Right ventricle myocardium superior (tissue), 1 donor: ENCODE data around the gene COL25A1. TPM values are rescaled to one million over a fixed set of nuclear protein-coding genes. Genes with fewer than 3 reads are reported as not detected.

Experiments used
- ATAC-seq: fragments of 200-7000 bp; cut with Tn5 transposase; one replicate; pipeline ENCODE4 v1.9.1; 2020; ENCODE audit warnings: mild to moderate bottlenecking; ENCODE audit not compliant: poor library complexity
- DNase-seq: peaks from one replicate; pipeline ENCODE4 v3.0.0-alpha.2; 2020
- intact Hi-C: fragments of 100-400 bp; cut with DNase I; formaldehyde crosslinking; loops from one replicate; pipeline ENCODE4 v1.11.2; 2022
- total RNA-seq: library from RNA; stranded (reverse); fragmentation: NEBNext Ultra II Directional; extraction: Animal tissue kit (Norgen Biotek cat#: 25700); gene quantifications from one replicate; pipeline ENCODE4 v1.2.1, GENCODE V29; 2021
- donor health status: DM: no; HTN: yes; CAD: no; lungs with severe emphysema.

COL25A1 gene
- total RNA-seq, 1 donor from 2014 or later: 0.24 TPM

DNA sequence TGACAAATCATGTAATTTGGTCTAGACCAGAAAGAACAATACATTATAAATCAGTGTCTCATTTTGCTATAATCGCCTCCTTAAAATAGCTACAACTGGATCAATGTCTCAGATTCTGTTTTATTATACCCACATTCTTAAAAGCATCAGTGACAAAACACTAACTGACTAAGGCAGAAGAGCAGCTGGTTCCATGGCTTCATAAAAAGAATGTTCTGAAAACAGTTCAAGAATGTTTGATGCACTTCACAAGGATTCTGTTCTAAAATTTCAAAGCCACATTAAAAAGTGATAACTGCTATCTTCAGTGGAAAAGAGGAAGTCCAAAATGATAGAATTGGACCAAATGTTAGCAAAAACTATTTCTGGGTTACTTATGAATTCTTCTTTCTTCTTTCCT, 69.8 kb downstream of the COL25A1 start:
- no peak for DNase-seq
- intact Hi-C loops: no loop called here
- ATAC-seq: no peak

DNA sequence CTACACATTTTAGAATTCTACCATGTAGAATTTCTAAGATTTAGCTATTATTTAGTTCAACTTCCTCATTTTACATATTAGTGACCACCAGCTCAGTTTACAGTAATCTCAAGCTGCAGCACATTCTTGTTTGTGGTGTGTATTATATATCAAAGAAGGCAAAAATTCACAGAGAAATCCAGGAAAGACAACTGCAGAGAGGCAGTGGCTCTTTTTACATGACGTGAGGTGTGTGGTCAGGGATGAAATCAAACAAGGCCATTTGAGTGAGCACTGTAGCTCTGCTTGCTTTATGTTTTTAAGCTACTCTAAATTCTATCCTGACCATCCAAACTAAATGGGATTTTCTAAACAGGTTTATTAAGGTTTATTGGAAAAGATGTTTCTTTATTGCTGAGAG, 71.1 kb downstream of the COL25A1 start:
- DNase-seq: no peak
- no peak for ATAC-seq
- intact Hi-C loops: no loop called here

DNA sequence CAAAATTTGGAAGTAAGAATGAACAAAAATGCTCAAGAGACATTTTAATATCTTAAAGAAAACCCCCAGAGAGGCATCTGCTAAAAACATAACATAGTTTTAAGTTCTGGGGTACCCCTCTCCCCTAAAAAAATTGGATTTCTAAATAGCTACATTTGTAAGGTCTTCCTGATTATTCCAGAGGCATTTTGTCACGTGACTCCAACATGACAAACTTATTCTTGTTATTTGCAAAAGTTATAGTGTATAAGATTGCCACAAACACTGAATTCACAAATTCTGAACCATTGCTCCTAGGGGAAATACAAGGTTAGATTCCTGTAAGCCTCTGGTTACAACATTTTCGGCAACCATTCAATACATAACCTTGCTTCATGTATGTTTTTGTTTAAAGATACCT, 73.4 kb downstream of the COL25A1 start:
- DNase-seq (no peak), ATAC-seq (no peak)
- intact Hi-C loops: no loop called here

DNA sequence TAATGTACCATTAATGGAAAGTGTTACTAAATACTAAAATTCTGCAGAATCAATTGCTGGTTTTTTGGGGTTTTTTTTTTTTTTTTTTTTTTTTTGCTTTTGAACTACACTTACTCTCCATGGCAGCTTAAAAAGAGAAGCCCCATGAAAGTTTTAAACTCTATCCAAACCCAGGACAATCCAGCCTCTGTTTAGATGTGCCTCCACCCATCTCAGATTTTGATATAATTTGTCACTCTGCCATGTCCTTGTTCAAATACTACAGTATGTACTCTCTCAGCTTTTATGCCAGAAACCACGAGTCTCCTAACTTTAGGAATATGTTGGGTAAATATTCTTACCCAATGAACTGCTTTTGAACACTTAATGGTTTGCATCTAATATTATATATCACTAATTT, 84.2 kb downstream of the COL25A1 start:
- DNase-seq: no peak
- ATAC-seq: no peak
- intact Hi-C loops: no loop called here

DNA sequence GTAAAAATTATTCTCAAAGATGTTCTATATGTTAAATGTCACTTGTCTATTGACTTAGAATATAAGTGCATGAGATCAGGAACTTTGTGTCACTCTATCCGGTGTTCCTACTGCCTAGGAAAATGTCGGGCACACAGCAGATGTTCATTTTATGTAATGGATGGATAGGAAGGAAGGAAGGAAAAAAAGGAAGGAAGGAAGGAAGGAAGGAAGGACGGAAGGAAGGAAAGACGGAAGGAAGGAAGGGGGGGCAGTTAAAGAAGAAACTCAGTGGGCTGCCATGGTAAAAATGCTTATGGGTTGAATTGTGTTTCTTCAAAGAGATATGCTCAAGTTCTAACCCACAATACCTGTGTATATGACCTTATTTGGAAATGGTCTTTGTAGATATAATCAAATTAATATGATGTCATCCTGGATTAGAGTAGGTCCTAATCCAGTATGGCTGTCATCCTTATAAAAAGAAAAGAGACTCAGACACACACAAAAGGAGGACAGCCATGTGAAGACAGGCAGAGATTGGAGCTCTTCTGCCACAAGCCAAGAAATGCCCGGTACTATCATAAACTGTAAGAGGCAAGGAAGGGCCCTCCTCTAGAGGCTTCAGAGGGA, 86.3 kb downstream of the COL25A1 start:
- DNase-seq: no peak
- intact Hi-C loops: no loop called here
- ATAC-seq: no peak

GRCh38 chr4:109215506-109215905, 87.0 kb downstream of the COL25A1 start:
- intact Hi-C loops: no loop called here
- DNase-seq (no peak), ATAC-seq (no peak)

GRCh38 chr4:109214622-109215301, 87.7 kb downstream of the COL25A1 start:
- ATAC-seq: no peak
- no peak for DNase-seq
- intact Hi-C loops: no loop called here

DNA sequence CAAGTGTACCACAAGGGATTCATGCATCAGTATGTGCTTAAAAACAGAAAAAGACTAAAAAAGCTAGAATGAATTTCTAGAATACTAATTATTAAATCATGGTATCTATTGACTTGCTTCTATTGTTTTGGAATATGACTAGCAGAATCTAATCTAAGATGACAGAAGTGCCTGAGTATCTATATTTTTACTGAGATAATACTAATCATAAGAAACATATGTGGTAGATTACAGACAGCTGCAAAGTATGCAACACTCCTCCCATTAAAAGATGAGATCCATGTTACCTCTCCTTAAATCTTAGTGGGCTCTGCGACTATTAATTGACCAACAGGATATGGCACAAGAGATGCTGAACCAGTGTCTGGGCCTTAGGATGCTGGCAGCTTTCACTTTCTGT, 89.4 kb downstream of the COL25A1 start:
- intact Hi-C loops: no loop called here
- DNase-seq (no peak), ATAC-seq (no peak)

- intact Hi-C loops: no loop called here
- ATAC-seq (no peak), DNase-seq (no peak)
These were observed 90.8 kb downstream of the COL25A1 start for GRCh38 chr4:109211671-109212070.

DNA sequence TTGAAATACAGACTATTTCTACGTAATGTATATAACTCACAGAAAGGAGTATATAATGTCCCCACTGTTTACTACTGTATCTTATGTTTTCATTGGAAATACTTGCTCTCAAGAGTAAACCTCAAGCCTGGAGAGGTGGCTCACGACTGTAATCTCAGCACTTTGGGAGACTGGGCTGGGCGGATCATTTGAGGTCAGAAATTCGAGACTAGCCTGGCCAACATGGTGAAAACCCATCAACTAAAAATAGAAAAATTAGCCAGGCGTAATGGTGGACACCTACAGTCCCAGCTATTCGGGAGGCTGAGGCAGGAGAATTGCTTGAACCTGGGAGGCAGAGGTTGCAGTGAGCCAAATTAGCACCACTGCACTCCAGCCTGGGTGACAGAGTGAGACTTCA, 92.8 kb downstream of the COL25A1 start:
- no peak for ATAC-seq
- no peak for DNase-seq
- intact Hi-C loops: no loop called here

GRCh38 chr4:109207898-109208297, 94.6 kb downstream of the COL25A1 start:
- intact Hi-C loops: no loop called here
- DNase-seq (no peak), ATAC-seq (no peak)

- intact Hi-C loops: no loop called here
- DNase-seq (no peak), ATAC-seq (no peak)
These were observed 95.4 kb downstream of the COL25A1 start for GRCh38 chr4:109207061-109207460.

GRCh38 chr4:109206620-109207019, 95.8 kb downstream of the COL25A1 start:
- DNase-seq (no peak), ATAC-seq (no peak)
- intact Hi-C loops: no loop called here

DNA sequence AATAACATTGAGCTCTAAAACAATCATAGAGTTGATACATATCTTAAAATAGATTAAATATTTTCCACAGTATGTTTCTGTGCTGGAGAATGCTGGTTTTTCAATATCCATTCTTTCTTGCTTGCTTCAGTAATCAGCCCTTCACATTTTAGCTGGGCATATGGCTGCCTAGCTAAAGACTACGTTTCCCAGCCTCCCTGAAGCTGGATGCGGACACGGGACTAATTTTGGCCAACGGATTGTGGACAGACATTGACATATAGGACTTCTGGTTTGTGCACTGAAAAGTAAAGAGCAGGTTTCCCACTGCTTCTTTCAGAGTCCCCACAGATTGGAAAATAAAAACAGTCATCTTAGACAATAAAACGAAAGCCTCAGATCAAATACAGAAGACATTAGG, 97.3 kb downstream of the COL25A1 start:
- ATAC-seq: no peak
- DNase-seq: no peak
- intact Hi-C loops: no loop called here

DNA sequence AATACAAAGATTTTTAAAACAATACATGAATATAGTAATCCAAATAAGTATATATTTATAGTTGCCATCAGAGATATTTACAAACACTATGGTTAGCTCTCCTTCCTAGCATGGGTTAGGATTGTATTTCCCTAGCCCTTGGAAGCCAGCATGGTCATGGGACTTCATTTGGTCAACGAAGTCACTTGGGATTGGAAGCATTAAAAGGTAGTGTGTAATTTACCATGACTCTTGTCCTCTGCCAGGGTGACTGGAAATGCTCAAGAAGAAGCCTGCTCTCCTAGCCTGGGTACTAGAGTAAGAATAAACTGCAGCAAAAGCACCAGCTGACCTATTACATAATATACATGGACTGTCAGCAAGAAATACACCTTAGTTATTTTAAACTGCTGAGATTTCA, 102.9 kb downstream of the COL25A1 start:
- ATAC-seq: no peak
- intact Hi-C loops: no loop called here
- no peak for DNase-seq

GRCh38 chr4:109195646-109196045, 106.8 kb downstream of the COL25A1 start:
- ATAC-seq: no peak
- no peak for DNase-seq
- intact Hi-C loops: no loop called here

GRCh38 chr4:109191216-109191615, 111.2 kb downstream of the COL25A1 start:
- intact Hi-C loops: no loop called here
- no peak for ATAC-seq
- DNase-seq: no peak

- ATAC-seq: no peak
- intact Hi-C loops: no loop called here
These were observed 116.0 kb downstream of the COL25A1 start for GRCh38 chr4:109186458-109186945.

DNA sequence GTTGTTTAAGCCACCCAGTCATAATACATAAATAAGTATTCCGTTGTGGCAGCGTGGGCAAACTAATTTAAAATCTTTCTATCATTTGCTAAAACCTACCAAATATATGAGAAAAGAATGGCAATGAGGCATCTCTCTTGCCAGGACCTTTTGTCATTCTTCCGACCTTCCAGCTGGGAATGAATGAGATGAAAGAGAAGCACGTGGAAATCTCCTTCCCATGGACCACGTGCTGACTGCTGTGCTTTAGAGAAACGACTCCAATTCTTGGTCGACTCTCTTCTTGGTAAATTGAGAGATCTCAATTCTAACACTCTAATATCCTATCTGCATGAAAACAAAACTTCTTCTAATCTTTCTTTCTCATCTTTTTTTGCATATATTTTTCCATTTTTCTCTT, 116.5 kb downstream of the COL25A1 start:
- intact Hi-C loops: no loop called here
- no peak for ATAC-seq
- DNase-seq: no peak

More at GRCh38 chr4:109186458-109186945, 116.0 kb downstream of the COL25A1 start:
- DNase-seq: no peak

GRCh38 chr4:109185548-109185947, 116.9 kb downstream of the COL25A1 start:
- ATAC-seq: no peak
- DNase-seq: no peak
- intact Hi-C loops: no loop called here
